Ishikawa (cell line): ENCODE measurements around the gene PTPRN2.
A peak's percentile ranks its signal among the peaks of the same experiment; 100 is the strongest.

Source experiments
- CEBPB ChIP-seq: IDR thresholded peaks from 2 replicates; pipeline ENCODE4 v1.6.1; 2012
- CREB1 ChIP-seq: IDR thresholded peaks from 2 replicates; pipeline ENCODE4 v1.6.1; 2012; ENCODE audit warnings: low read depth
- EGR1 ChIP-seq: IDR thresholded peaks from 2 replicates; pipeline ENCODE4 v1.6.1; 2012
- EP300 ChIP-seq: IDR thresholded peaks from 2 replicates; pipeline ENCODE4 v1.6.1; 2012; ENCODE audit warnings: borderline replicate concordance
- FOXM1 ChIP-seq: IDR thresholded peaks from 2 replicates; pipeline ENCODE4 v1.6.1; 2012; ENCODE audit warnings: low read depth, borderline replicate concordance
- MAX ChIP-seq: IDR thresholded peaks from 2 replicates; pipeline ENCODE4 v1.6.1; 2012
- NFIC ChIP-seq: IDR thresholded peaks from 2 replicates; pipeline ENCODE4 v1.6.1; 2012
- RAD21 ChIP-seq: IDR thresholded peaks from 2 replicates; pipeline ENCODE4 v1.6.1; 2012; ENCODE audit warnings: low read depth
- TAF1 ChIP-seq: IDR thresholded peaks from 2 replicates; pipeline ENCODE4 v1.6.1; 2012; ENCODE audit warnings: low read depth, mild to moderate bottlenecking
- TCF12 ChIP-seq: IDR thresholded peaks from 2 replicates; pipeline ENCODE4 v1.6.1; 2012; ENCODE audit warnings: low read depth
- TEAD4 ChIP-seq: IDR thresholded peaks from 2 replicates; pipeline ENCODE4 v1.6.1; 2012
- YY1 ChIP-seq: IDR thresholded peaks from 2 replicates; pipeline ENCODE4 v1.6.1; 2012; ENCODE audit warnings: low read depth
- ZBTB7A ChIP-seq: IDR thresholded peaks from 2 replicates; pipeline ENCODE4 v1.6.1; 2012; ENCODE audit warnings: low read depth
- TF ChIP-seq, protein P1 (sequence below): IDR thresholded peaks from 2 replicates; pipeline ENCODE4 v1.6.1; 2012; ENCODE audit warnings: low read depth, mild to moderate bottlenecking
- TF ChIP-seq, protein P2 (sequence below): IDR thresholded peaks from 2 replicates; pipeline ENCODE4 v1.6.1; 2012

Gene PTPRN2

GRCh38 chr7:158499082-158499455 lies 88.6 kb downstream of the PTPRN2 start:
- TF ChIP-seq TAF1 (no peak), ZBTB7A (no peak), EP300 (no peak), EGR1 (no peak), CREB1 (no peak), MAX (no peak), CEBPB (no peak)
- TF ChIP-seq, protein P1, sequence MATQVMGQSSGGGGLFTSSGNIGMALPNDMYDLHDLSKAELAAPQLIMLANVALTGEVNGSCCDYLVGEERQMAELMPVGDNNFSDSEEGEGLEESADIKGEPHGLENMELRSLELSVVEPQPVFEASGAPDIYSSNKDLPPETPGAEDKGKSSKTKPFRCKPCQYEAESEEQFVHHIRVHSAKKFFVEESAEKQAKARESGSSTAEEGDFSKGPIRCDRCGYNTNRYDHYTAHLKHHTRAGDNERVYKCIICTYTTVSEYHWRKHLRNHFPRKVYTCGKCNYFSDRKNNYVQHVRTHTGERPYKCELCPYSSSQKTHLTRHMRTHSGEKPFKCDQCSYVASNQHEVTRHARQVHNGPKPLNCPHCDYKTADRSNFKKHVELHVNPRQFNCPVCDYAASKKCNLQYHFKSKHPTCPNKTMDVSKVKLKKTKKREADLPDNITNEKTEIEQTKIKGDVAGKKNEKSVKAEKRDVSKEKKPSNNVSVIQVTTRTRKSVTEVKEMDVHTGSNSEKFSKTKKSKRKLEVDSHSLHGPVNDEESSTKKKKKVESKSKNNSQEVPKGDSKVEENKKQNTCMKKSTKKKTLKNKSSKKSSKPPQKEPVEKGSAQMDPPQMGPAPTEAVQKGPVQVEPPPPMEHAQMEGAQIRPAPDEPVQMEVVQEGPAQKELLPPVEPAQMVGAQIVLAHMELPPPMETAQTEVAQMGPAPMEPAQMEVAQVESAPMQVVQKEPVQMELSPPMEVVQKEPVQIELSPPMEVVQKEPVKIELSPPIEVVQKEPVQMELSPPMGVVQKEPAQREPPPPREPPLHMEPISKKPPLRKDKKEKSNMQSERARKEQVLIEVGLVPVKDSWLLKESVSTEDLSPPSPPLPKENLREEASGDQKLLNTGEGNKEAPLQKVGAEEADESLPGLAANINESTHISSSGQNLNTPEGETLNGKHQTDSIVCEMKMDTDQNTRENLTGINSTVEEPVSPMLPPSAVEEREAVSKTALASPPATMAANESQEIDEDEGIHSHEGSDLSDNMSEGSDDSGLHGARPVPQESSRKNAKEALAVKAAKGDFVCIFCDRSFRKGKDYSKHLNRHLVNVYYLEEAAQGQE: no peak

GRCh38 chr7:158498443-158499081 lies 89.1 kb downstream of the PTPRN2 start:
- TF ChIP-seq EGR1 (no peak), RAD21 (no peak), YY1 (no peak), CEBPB (no peak), EP300 (no peak), ZBTB7A (no peak), NFIC (no peak), TCF12 (no peak), FOXM1 (no peak), TEAD4 (no peak), MAX (no peak), CREB1 (no peak), TAF1 (no peak)
- TF ChIP-seq, protein P2, sequence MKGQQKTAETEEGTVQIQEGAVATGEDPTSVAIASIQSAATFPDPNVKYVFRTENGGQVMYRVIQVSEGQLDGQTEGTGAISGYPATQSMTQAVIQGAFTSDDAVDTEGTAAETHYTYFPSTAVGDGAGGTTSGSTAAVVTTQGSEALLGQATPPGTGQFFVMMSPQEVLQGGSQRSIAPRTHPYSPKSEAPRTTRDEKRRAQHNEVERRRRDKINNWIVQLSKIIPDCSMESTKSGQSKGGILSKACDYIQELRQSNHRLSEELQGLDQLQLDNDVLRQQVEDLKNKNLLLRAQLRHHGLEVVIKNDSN: no peak
- TF ChIP-seq, protein P1: no peak

GRCh38 chr7:158497627-158498026 lies 90.0 kb downstream of the PTPRN2 start:
- TF ChIP-seq, protein P1: no peak

GRCh38 chr7:158495786-158496185 lies 91.8 kb downstream of the PTPRN2 start:
- peak; percentile 37; the same call in 1 of the 2 replicates for TF ChIP-seq RAD21
- no peak for TF ChIP-seq TCF12

- TF ChIP-seq EP300: no peak
- TF ChIP-seq TEAD4: no peak
These were observed 92.4 kb downstream of the PTPRN2 start for GRCh38 chr7:158495216-158495615.

GRCh38 chr7:158494643-158495042 lies 93.0 kb downstream of the PTPRN2 start:
- TF ChIP-seq TEAD4: no peak
